ENCODE results near the gene KIFC3.
A peak's percentile ranks its signal among the peaks of the same experiment; 100 is the strongest.
"Not testable (repeated sequence)": the region's sequence is repeated elsewhere in the genome, so short reads cannot be mapped to it uniquely, and the experiment has no call there.

Gene KIFC3, protein sequence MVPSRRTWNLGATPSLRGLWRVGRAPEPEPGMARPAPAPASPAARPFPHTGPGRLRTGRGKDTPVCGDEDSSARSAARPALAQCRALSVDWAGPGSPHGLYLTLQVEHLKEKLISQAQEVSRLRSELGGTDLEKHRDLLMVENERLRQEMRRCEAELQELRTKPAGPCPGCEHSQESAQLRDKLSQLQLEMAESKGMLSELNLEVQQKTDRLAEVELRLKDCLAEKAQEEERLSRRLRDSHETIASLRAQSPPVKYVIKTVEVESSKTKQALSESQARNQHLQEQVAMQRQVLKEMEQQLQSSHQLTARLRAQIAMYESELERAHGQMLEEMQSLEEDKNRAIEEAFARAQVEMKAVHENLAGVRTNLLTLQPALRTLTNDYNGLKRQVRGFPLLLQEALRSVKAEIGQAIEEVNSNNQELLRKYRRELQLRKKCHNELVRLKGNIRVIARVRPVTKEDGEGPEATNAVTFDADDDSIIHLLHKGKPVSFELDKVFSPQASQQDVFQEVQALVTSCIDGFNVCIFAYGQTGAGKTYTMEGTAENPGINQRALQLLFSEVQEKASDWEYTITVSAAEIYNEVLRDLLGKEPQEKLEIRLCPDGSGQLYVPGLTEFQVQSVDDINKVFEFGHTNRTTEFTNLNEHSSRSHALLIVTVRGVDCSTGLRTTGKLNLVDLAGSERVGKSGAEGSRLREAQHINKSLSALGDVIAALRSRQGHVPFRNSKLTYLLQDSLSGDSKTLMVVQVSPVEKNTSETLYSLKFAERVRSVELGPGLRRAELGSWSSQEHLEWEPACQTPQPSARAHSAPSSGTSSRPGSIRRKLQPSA

GRCh38 chr16:57802341-57803133 is at the start of gene KIFC3:
TSS of gene KIFC3 (minus strand) at chr16:57802491. CDS start at chr16:57798243, 4,248 bp downstream.
- DNase-seq (ENCODE audit: low read depth in 2 of 2) = peak; percentile 61 to 75

GRCh38 chr16:57848181-57848580 is 45.9 kb upstream of the KIFC3 start:
- no peak for DNase-seq (ENCODE audit: low read depth in 2 of 2)

GRCh38 chr16:57846931-57847330 is 44.6 kb upstream of the KIFC3 start:
- DNase-seq (ENCODE audit: low read depth in 2 of 2) = not testable (repeated sequence)

GRCh38 chr16:57846078-57846697 is 43.9 kb upstream of the KIFC3 start:
- no peak for DNase-seq (ENCODE audit: low read depth in 2 of 2)

- no peak for DNase-seq (ENCODE audit: low read depth in 2 of 2)
Observed at GRCh38 chr16:57845115-57845514, 42.8 kb upstream of the KIFC3 start.

DNA sequence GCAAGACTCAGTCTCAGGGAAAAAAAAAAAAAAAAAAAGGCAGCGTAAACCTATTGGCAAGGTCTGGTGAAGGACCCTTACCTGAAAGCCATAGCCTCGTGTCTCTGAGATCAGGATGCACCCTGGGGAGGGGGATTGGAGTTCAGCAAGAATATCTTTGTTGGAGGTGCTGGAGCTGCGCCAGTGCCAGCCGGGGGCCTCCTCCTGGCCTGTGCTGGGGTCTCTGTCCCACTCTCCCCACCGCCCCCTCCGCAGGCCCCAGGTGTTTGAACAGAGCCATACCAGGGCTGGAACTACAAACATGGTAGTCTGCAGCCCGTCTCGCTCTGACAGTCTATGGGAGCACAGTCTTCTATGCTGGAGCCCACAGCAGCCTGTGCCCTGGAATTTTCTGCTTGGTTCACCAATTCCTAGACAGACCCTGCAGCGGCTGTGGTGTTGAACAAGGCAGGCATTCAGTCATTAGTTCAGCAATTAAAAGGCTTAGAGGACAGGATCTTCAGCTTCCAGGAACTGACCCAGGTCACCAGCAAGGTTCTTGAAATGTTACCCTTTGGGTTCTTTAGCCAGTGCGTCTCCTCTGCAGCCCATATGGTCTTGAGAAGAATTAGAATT is 42.2 kb upstream of the KIFC3 start:
- DNase-seq (ENCODE audit: low read depth in 2 of 2) = no peak

DNA sequence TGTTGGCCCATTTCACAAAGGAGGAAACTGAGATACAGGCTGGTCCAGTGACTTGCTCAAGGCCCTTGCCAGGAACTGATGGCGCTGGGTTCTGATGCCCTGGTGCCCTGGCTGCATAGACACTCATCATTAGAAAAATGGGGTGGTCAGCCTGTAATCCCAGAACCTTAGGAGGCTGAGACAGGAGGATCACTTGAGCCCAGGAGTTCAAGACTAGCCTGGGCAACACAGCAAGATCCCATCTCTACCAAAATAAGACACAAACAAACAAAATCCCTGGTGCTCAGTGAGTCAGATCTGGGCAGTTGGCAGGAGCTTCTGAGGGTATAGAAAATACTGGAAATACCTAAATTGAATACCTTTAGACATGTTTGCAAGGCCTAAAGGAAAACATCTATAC is 41.1 kb upstream of the KIFC3 start:
- DNase-seq (ENCODE audit: low read depth in 2 of 2) = no peak

- DNase-seq (ENCODE audit: low read depth in 2 of 2) = no peak
Observed at GRCh38 chr16:57842601-57843000, 40.3 kb upstream of the KIFC3 start.

GRCh38 chr16:57840833-57841232 is 38.5 kb upstream of the KIFC3 start:
- no peak for DNase-seq (ENCODE audit: low read depth in 2 of 2)

GRCh38 chr16:57838161-57838560 is 35.9 kb upstream of the KIFC3 start:
- DNase-seq (ENCODE audit: low read depth in 2 of 2) = no peak

- no peak for DNase-seq (ENCODE audit: low read depth in 2 of 2)
Observed at GRCh38 chr16:57837305-57838125, 35.2 kb upstream of the KIFC3 start.

GRCh38 chr16:57835439-57835838 is 33.1 kb upstream of the KIFC3 start:
- not testable (repeated sequence) for DNase-seq (ENCODE audit: low read depth in 2 of 2)

DNA sequence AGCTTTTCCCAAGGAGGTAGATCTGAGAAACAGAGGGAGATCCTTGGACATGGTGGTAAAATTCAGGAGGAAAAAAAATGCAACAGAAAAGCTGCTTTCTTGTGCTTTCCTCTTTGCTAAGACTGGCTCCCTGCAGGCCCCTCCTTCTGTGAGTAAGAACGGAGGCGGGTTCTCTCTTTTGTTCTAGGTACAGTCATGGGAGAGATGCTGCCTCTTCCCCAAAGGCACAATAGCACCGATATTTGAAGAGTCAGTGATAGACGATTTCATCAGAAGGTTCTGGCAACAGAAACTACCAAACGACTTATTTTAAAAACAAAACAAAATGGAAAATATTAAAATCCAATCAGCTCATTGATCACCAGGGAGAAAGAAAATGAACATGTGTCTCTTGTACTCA is 32.6 kb upstream of the KIFC3 start:
- no peak for DNase-seq (ENCODE audit: low read depth in 2 of 2)

DNA sequence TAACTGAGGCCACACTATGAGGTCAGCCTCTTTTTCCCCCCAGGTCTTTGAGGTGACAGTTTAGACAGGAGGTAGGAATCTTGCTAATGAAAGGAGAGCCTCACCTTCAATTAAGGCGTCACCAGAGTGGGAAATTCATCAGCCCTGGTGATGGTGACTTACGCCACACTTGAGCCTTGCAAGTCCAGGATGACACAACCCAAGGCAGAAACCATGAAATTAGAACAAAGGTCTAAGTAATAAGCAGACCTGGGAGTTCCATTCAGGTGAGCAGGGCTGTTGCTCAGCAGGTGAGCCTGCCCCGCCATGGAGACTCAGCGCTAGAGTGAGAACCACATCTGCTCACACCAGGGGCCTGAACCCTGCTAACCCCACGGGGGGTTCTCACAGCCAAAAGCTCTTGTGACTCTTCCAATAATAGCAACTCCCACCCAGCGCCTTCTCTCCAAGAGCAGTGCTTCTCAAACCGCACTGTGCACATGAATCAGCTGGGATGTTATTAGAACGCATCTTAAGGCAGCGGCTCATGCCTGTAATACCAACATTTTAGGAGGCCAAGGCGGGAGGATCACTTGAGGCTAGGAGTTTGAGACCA is 28.7 kb upstream of the KIFC3 start:
- DNase-seq (ENCODE audit: low read depth in 2 of 2) = no peak

DNA sequence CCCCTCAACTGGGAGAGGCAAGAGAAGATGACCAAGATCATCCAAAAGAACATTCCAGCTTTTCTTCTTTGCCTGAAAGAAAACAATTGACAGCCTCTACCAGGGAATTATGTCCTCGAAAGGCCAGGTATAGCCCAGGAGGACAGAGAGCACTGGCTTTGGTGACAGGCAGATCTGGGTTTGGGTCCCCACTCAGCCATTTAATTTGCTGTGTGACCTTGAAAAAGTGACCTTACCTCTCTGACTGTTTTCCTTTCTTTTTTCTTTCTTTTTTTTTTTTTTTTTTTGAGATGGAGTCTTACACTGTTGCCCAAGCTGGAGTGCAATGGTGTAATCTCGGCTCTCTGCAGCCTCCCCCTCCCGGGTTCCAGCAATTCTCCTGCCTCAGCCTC is 27.7 kb upstream of the KIFC3 start:
- DNase-seq (ENCODE audit: low read depth in 2 of 2) = no peak

- DNase-seq (ENCODE audit: low read depth in 2 of 2) = no peak
Observed at GRCh38 chr16:57828272-57829161, 26.2 kb upstream of the KIFC3 start.

DNA sequence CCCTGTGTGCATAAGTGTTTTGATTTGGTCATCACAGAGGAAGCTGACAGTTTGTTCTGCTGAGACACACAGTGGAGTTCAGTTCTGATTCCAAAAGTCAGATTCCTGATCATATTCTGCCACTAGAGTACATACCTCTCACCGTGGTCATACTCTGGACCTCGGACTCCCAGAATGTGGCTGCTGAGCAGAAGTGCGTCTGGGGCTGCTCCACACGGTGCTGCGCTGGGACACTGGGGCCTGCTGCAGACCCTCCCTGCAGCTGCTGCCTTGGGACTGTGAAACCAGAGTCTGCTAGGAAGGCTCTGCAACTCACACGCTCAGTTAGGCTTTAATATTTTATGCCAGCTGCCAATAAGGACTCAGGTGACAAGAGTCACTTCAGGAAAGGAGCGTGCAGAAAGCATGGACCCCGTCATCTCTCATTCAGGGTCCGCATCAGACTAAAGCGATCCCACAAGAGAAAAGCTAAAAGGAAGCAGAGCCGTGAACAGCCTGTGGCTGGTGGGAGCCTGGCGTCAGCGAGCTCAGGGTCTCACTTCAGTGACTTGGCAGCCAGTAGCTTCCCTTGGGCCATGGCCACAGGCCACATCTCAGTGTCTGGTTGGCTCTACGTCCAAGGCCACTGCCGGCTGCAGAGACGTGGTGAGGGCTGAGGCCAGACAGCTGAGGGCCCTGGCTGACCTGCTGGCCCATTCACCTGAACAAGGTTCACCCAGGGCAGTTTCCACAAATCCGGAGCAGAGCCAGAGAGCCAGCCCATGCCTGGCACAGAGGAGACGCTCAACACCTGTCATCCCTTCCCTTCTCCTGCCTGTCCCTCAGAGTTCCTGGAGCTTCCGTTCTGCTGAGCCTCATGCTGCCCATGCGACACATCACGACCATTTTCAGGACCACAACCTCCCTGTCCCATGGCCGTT is 24.7 kb upstream of the KIFC3 start:
- no peak for DNase-seq (ENCODE audit: low read depth in 2 of 2)

- DNase-seq (ENCODE audit: low read depth in 2 of 2) = no peak
Observed at GRCh38 chr16:57826052-57826451, 23.8 kb upstream of the KIFC3 start.
